Measurements from ENCODE around the gene CCNB2. TPM values are rescaled to one million over a fixed set of nuclear protein-coding genes. Genes with fewer than 3 reads are reported as not detected.
"Not testable (repeated sequence)": the region's sequence is repeated elsewhere in the genome, so short reads cannot be mapped to it uniquely, and the experiment has no call there.

CCNB2 gene
- polyA plus RNA-seq, 6 donors from 2014 or later, result 0.13 to 0.60 (median 0.30) TPM; not detected in 2

DNA sequence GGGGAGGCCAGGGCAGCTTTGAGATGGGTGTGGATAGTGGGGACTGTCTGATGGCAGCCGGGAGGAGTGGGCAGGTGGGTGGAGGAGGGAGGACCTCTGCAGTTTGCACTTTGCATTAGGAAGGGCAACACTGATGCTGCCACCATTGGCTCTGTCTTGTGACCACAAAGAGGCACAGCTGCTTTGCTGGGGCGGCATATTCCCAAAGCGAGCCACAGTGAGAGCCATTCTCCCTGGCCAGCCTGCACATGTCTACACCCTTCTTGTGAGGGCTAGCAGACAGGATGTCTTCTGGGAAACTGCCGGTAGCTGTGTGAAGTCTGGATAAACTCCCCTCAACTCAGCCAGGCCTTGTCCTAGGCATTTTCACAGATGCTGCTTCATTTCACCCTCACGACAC is 38.3 kb downstream of the CCNB2 start:
- no peak overlapping the region for H3K4me3 Mint-ChIP-seq
- ATAC-seq (ENCODE audit: low read depth in 2 of 2) (no peak), DNase-seq (no peak)
- H3K27ac Mint-ChIP-seq, result no peak overlapping the region
- peaks cover 6 to 9% (median 7%) of the 10 kb centered on the region in 3 donors for H3K4me1 Mint-ChIP-seq
- no peaks in the 10 kb centered on the region for H3K27me3 Mint-ChIP-seq
- peaks cover 0 to 7% of the 10 kb centered on the region in 2 donors for H3K36me3 Mint-ChIP-seq
- H3K9me3 Mint-ChIP-seq, result no peaks in the 10 kb centered on the region

DNA sequence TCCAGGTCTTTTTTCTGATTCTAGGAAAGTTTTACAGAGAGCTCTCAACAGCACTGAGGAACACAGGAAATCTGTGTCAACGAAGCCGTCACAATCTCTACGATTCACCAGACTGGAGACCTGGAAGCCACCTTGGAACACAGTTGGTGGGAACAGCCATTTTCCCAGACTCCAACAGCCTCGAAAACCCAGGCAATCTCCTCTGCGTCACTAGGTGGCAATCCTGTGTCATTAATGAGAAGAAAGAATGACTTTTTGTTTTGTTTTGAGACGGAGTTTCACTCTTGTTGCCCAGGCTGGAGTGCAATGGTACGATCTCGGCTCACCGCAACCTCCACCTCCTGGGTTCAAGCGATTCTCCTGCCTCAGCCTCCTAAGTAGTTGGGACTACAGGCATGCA is 39.6 kb downstream of the CCNB2 start:
- Mint-ChIP-seq H3K36me3 (peaks cover 12% of the 10 kb centered on the region in 2 donors), H3K27ac (peak overlapping the region in 1 of 6 donors; percentile 37)
- not testable (repeated sequence) for H3K9me3 Mint-ChIP-seq; H3K4me3 Mint-ChIP-seq; ATAC-seq (ENCODE audit: low read depth in 2 of 2); DNase-seq; H3K27me3 Mint-ChIP-seq; H3K4me1 Mint-ChIP-seq

DNA sequence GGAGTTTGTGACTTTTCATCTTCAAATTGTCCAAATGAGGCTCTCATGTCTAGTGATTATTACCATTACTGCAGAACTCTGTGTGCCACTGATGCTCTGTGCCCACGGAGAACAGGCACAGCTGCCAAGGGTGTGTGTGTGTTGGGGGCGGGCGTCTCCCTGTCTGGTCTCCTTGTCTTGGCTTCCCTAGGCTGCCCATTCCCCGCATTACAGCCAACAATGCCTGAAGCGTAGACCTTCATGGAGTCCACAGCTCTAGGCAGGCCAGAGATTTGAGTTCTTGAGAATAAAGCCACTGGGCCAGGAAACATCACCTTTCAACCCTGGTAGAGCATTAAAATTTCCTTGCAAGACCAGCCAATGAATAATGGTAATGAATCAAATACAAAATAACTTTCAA is 42.7 kb downstream of the CCNB2 start:
- no peaks in the 10 kb centered on the region for H3K4me1 Mint-ChIP-seq
- peaks cover 14% of the 10 kb centered on the region in 2 donors for H3K36me3 Mint-ChIP-seq
- H3K4me3 Mint-ChIP-seq, result no peak overlapping the region
- H3K27me3 Mint-ChIP-seq, result no peaks in the 10 kb centered on the region
- H3K27ac Mint-ChIP-seq, result peak overlapping the region in 3 of 6 donors; percentile 20 to 79 (median 77)
- no peaks in the 10 kb centered on the region for H3K9me3 Mint-ChIP-seq
- DNase-seq (no peak), ATAC-seq (ENCODE audit: low read depth in 2 of 2) (no peak)

DNA sequence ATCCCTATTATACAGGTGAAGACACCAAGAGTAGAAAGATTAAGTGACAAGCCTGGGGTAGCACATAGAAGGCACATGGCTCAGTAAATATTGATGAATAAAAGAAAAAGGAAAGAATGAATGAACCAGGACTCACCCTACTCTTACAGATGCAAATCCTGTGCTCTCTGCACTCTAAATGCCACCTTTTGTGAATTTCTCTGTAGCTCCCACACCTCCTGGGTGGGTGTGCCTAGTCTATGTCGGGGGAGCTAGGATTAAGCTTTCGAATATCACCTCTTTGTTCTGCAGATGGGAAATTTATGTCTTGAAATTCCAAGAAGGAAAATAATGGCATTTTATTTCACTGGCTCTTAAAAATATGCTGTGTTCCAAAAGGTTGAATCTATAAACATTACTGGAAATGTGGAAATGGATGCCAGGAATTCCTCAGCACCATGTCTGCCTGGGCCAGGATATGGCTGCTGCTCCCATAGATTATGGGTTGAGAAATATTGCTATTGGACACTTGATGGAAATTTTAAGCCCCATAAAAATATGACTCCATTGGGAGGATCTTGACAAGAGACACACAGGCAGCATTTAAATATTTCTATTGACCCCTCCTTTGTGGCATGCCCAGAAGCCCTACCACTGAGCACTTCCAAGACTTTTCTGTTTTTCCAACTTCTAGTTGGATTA is 43.3 kb downstream of the CCNB2 start:
- no peak for ATAC-seq (ENCODE audit: low read depth in 2 of 2)
- H3K27me3 Mint-ChIP-seq, result no peaks in the 10 kb centered on the region

DNA sequence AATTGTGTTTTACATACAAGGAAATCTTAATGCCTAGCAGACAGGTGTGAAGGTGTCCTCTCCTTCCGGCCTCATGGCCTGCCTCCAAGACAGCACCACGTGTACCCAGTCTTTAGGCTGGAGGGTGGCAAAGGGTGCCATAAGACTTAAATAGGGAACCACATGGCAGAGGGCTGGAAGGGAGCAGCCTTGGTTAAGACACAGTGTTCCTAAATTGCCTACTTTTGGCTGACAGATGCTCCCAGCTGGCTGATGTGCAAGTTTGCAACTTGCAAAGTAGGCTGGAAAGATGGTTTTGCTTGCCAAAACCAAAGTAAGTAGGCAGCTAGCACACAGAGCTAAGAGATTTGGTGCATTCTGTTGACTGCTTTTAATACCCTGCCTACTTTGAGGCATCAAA is 45.2 kb downstream of the CCNB2 start:
- ATAC-seq (ENCODE audit: low read depth in 2 of 2) (no peak), DNase-seq (no peak)
- H3K9me3 Mint-ChIP-seq, result no peaks in the 10 kb centered on the region
- peak overlapping the region in 1 of 8 donors; percentile 29 for H3K4me3 Mint-ChIP-seq
- H3K36me3 Mint-ChIP-seq, result peaks cover 23% of the 10 kb centered on the region in 2 donors
- no peak overlapping the region for H3K27ac Mint-ChIP-seq
- H3K27me3 Mint-ChIP-seq, result no peaks in the 10 kb centered on the region
- H3K4me1 Mint-ChIP-seq, result no peaks in the 10 kb centered on the region

More for the DNA sequence above, 43.3 kb downstream of the CCNB2 start:
- Mint-ChIP-seq H3K4me3 (no peak overlapping the region), H3K27ac (peak overlapping the region in 1 of 6 donors; percentile 2), H3K36me3 (peaks cover 16 to 19% of the 10 kb centered on the region in 2 donors), H3K9me3 (no peaks in the 10 kb centered on the region), H3K4me1 (no peaks in the 10 kb centered on the region)
- DNase-seq, result no peak

DNA sequence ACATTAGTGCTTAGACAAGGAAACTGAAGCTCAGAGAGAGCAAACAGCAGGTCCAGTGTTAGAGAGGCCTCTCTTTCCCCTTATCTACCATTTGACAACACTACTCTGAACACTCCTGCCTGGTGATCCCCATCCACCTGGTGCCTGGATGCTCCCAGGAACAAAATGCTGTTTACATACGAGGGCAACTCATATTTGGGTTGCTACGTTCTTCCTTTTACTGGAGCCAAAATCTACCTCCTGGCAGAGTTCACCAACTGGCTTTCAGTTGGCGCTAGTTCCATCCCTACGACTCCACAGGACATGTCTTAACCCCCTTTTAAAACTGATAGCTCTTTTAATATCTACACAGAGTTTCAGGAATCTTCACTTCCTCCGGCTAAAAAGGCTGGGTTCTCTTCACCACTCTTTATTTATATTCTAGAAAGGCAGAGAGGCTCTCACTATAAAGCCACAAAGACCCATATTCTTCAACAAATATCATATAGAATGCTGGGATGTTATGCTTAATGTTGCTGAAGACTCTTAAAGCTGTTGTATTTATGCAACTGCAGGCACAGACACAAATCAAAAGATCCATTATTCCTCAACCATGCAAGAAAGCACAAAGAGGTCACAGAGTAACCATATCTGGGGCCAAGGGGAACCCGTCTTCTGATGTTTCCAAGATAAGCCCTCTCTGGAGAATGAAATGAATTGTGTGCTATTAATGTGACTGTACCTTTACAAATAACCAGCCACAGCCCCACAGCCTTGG is 47.9 kb downstream of the CCNB2 start:
- no peak for ATAC-seq (ENCODE audit: low read depth in 2 of 2)
- peak overlapping the region in 4 of 6 donors; percentile 8 to 89 (median 11) for H3K27ac Mint-ChIP-seq
- H3K4me1 Mint-ChIP-seq, result no peaks in the 10 kb centered on the region
- no peaks in the 10 kb centered on the region for H3K9me3 Mint-ChIP-seq
- DNase-seq, result no peak
- peaks cover 23 to 30% of the 10 kb centered on the region in 2 donors for H3K36me3 Mint-ChIP-seq
- H3K4me3 Mint-ChIP-seq, result no peak overlapping the region
- no peaks in the 10 kb centered on the region for H3K27me3 Mint-ChIP-seq

DNA sequence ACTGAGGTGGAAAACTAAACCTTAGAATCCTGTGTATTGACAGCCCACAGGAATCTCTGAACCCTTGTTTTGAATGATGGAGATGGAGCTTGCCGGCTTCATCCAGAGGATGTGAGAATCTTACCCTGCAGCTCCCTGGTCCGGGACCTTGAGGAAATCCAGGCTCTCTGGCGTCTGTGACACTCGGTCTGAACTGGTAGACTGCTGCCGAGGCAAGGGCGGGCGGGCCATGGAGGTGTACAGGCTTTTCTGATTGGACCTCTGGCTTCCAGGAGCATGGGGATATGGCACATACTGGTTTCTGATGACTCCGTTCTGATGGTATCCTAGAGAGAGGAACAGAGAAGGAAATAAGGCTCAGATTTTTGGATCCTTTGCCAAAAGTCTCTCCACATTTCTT is 48.5 kb downstream of the CCNB2 start:
- H3K4me1 Mint-ChIP-seq, result no peaks in the 10 kb centered on the region
- H3K27ac Mint-ChIP-seq, result peak overlapping the region in 1 of 6 donors; percentile 45
- peaks cover 23 to 30% of the 10 kb centered on the region in 2 donors for H3K36me3 Mint-ChIP-seq
- H3K27me3 Mint-ChIP-seq, result no peaks in the 10 kb centered on the region
- no peak overlapping the region for H3K4me3 Mint-ChIP-seq
- no peaks in the 10 kb centered on the region for H3K9me3 Mint-ChIP-seq
- ATAC-seq (ENCODE audit: low read depth in 2 of 2) (no peak), DNase-seq (no peak)

DNA sequence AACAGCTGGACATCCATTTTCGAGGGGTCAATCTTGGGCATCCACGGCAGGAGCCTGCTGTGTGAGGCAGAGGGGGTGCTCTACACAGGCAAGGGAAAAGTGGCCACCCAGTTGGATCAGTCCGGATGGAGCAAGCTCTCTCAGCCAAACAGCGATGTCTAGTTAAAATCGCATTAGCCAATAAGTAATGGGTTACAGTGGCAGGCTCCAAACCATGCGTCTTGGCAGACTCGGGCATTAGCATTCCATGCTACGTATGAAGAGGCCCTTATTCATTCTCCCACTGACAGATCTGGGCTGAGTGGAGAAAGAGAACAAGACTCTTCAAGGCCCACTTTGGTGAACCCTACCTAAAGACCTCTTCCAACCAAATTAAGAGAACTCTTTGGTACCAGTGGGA is 49.3 kb downstream of the CCNB2 start:
- H3K4me3 Mint-ChIP-seq, result no peak overlapping the region

DNA sequence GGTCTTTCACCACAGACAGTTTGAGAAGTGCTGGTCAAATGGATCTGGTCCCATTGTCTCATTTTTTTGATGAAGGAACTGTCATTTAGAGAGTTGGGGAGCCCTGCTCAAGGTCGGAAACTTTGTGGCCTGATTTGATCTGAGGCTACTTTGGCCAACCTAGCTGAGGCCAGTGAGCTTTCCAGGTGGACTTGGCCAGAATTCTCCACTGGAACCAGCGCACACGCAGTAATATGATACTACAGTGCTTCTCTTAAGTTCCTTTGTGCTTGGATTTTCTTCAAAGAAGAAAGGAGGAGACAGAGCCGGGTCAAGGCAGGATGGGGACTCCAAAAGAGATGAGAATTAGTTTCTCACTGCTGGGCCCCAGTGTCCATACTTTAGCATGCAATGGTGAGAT is 50.5 kb downstream of the CCNB2 start:
- Mint-ChIP-seq H3K27ac (peak overlapping the region in 2 of 6 donors; percentile 34 to 59), H3K4me3 (no peak overlapping the region), H3K4me1 (no peaks in the 10 kb centered on the region), H3K9me3 (no peaks in the 10 kb centered on the region), H3K27me3 (no peaks in the 10 kb centered on the region), H3K36me3 (peaks cover 16 to 21% of the 10 kb centered on the region in 2 donors)
- DNase-seq (no peak), ATAC-seq (ENCODE audit: low read depth in 2 of 2) (no peak)

More for the DNA sequence above, 49.3 kb downstream of the CCNB2 start:
- no peak for ATAC-seq (ENCODE audit: low read depth in 2 of 2)
- no peak for DNase-seq
- H3K27me3 Mint-ChIP-seq, result no peaks in the 10 kb centered on the region
- H3K4me1 Mint-ChIP-seq, result no peaks in the 10 kb centered on the region
- no peak overlapping the region for H3K27ac Mint-ChIP-seq
- peaks cover 21 to 22% of the 10 kb centered on the region in 2 donors for H3K36me3 Mint-ChIP-seq
- no peaks in the 10 kb centered on the region for H3K9me3 Mint-ChIP-seq

DNA sequence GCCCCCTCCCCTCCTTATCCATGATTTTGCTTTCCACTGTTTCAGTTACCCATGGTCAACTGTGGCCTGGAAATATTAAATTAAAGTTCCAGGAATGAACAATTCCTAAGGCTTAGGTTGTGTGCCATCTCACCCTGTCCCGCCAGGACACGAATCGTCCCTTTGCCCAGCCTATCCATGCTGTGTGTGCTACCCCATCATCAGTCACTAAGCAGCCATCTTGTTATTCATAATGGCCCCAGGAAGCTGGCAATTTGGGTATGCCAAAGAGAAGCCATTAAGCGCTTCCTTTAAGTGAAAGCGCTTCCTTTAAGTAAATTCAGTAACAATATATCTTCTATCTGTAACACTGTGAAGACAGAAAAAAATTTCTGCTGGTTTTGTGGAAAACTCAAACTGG is 52.5 kb downstream of the CCNB2 start:
- DNase-seq (no peak), ATAC-seq (ENCODE audit: low read depth in 2 of 2) (no peak)
- Mint-ChIP-seq H3K9me3 (no peaks in the 10 kb centered on the region), H3K4me3 (no peak overlapping the region), H3K27me3 (no peaks in the 10 kb centered on the region), H3K36me3 (peaks cover 16 to 21% of the 10 kb centered on the region in 2 donors), H3K27ac (peak overlapping the region in 2 of 6 donors; percentile 18 to 89), H3K4me1 (no peaks in the 10 kb centered on the region)

DNA sequence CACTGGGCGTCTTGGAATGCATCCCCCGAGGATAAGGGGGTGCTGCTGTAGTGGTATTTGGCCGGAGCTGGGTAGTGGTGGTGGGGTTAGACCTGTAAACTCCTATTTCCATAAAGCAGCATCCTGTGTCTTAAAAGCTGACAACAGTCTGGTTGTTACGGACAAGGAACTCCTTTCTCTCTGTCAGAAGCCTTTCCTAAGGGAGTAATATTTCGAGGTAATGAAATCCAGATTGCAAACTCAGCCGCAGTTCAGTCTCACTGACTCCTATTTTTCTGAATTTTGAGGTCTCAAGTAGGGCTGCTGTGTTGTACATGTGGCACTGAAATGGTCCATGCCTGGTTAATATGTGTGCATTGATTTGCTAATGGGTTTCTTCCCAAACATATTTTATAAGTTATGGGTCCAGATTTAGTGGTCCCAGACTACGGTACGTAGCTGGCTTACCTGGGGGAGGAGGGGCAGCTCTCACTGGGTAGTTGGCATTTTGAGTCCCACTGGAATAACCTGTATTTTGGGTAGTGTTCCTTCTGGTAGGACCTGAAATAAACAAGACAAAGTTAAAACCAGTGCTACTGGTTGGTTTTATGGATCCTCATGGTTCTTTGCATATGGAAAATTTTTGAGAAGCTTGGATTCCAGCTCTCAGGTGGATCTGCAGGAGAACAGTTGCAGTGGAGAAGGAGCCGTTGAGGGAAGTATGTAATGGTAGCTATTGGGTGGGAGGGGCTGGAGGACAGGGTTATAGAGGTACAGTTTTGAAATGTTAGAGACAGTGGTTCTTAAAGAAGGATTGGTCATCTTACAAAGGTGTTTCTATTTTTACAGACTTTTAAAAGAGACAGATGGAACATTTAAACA is 53.1 kb downstream of the CCNB2 start:
- Mint-ChIP-seq H3K27ac (peak overlapping the region in 2 of 6 donors; percentile 10 to 55), H3K9me3 (no peaks in the 10 kb centered on the region), H3K4me3 (no peak overlapping the region), H3K36me3 (peaks cover 19 to 20% of the 10 kb centered on the region in 2 donors), H3K4me1 (no peaks in the 10 kb centered on the region), H3K27me3 (no peaks in the 10 kb centered on the region)
- ATAC-seq (ENCODE audit: low read depth in 2 of 2) (no peak), DNase-seq (no peak)

DNA sequence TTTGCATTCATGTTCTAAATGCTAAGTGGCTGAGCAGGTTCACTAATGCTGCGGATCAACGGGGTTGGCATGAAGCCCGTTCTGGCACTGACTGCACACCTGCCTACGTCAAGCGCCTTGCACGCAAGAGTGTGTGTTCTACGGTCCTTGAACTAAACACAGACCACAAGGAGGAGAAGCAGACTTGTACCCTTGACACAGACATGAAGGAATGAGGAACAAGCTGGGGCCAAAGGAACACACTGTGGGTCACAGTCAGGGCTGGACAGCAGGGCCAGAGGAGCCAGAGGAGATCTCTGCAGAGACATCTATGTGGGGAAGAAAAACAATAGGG is 53.7 kb downstream of the CCNB2 start:
- no peak for ATAC-seq (ENCODE audit: low read depth in 2 of 2)
- no peaks in the 10 kb centered on the region for H3K27me3 Mint-ChIP-seq
- H3K4me1 Mint-ChIP-seq, result no peaks in the 10 kb centered on the region
- H3K27ac Mint-ChIP-seq, result peak overlapping the region in 2 of 6 donors; percentile 10 to 54
- H3K9me3 Mint-ChIP-seq, result no peaks in the 10 kb centered on the region
- peak overlapping the region in 1 of 8 donors; percentile 70 for H3K4me3 Mint-ChIP-seq
- peaks cover 14 to 15% of the 10 kb centered on the region in 2 donors for H3K36me3 Mint-ChIP-seq
- DNase-seq, result no peak

DNA sequence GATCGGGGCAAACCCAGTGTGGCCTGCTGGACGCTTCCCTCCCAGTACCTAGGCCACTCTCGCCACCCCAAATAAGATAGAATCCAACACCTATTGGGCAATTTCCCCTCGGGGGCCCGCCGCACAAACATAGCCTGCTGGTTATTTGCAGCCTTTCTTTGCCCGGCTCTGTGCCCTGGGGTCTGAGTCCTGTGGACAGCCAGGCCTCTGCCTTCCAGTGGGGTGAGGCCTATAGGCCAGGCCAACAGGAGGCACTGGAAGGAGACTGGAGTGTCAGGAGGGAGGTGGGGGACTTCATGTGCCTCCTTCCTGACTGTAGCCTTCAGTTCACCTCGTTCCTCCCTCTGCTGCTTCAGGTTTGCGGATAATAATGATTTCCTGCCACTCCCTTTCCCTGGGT is 54.3 kb downstream of the CCNB2 start:
- H3K36me3 Mint-ChIP-seq, result peaks cover 11 to 13% of the 10 kb centered on the region in 2 donors
- no peaks in the 10 kb centered on the region for H3K4me1 Mint-ChIP-seq
- no peak overlapping the region for H3K4me3 Mint-ChIP-seq
- no peaks in the 10 kb centered on the region for H3K27me3 Mint-ChIP-seq
- peak overlapping the region in 1 of 6 donors; percentile 10 for H3K27ac Mint-ChIP-seq
- H3K9me3 Mint-ChIP-seq, result no peaks in the 10 kb centered on the region
- DNase-seq (no peak), ATAC-seq (ENCODE audit: low read depth in 2 of 2) (no peak)

Measured in naive B cell (primary cell).